GM23248 (cell line): Measurements from ENCODE around the gene TMEM132A. TPM values are rescaled to one million over a fixed set of nuclear protein-coding genes. Genes with fewer than 3 reads are reported as not detected.

Experiments used
- DNase-seq: peaks from one replicate; pipeline ENCODE4 v3.0.0-alpha.2; 2015
- H2AFZ ChIP-seq: fragments of 200-600 bp; sonication (generic); 2 replicates; pipeline ENCODE4 v1.6.1; 2016; ENCODE audit warnings: antibody characterized with exemption
- H3F3A ChIP-seq: fragments of 200-600 bp; sonication (generic); 2 replicates; pipeline ENCODE4 v1.6.1; 2016; ENCODE audit warnings: mild to moderate bottlenecking, antibody characterized with exemption, mixed run types; ENCODE audit not compliant: insufficient read depth
- H3K27ac ChIP-seq: fragments of 200-600 bp; sonication (generic); 2 replicates; pipeline ENCODE4 v1.5.1; 2016; ENCODE audit warnings: mild to moderate bottlenecking
- H3K27me3 ChIP-seq: fragments of 200-600 bp; sonication (generic); replicated peaks from 2 replicates; pipeline ENCODE4 v1.6.1; 2016; ENCODE audit warnings: mild to moderate bottlenecking; ENCODE audit not compliant: insufficient read depth
- H3K36me3 ChIP-seq: fragments of 200-600 bp; sonication (generic); 2 replicates; pipeline ENCODE4 v1.6.1; 2016; ENCODE audit warnings: low read depth, mild to moderate bottlenecking
- H3K4me1 ChIP-seq: fragments of 200-600 bp; sonication (generic); 2 replicates; pipeline ENCODE4 v1.6.1; 2016; ENCODE audit warnings: mild to moderate bottlenecking; ENCODE audit not compliant: insufficient read depth
- H3K4me2 ChIP-seq: fragments of 200-600 bp; sonication (generic); one replicate; pipeline ENCODE4 v1.6.1; 2016; ENCODE audit warnings: mild to moderate bottlenecking; ENCODE audit not compliant: unreplicated experiment
- H3K4me3 ChIP-seq: fragments of 200-600 bp; sonication (generic); 2 replicates; pipeline ENCODE4 v1.5.1; 2016; ENCODE audit warnings: mild to moderate bottlenecking
- H3K79me2 ChIP-seq: fragments of 200-600 bp; sonication (generic); 2 replicates; pipeline ENCODE4 v1.6.1; 2016; ENCODE audit warnings: mild to moderate bottlenecking; ENCODE audit not compliant: insufficient read depth
- H3K9ac ChIP-seq: fragments of 200-600 bp; sonication (generic); 2 replicates; pipeline ENCODE4 v1.6.1; 2016; ENCODE audit warnings: mild to moderate bottlenecking
- H3K9me2 ChIP-seq: fragments of 200-600 bp; sonication (generic); 2 replicates; pipeline ENCODE4 v1.6.1; 2016; ENCODE audit warnings: mixed run types, mild to moderate bottlenecking, moderate library complexity; ENCODE audit not compliant: insufficient read depth
- H3K9me3 ChIP-seq: fragments of 200-600 bp; sonication (generic); one replicate; pipeline ENCODE4 v1.6.1; 2017; ENCODE audit warnings: low read depth
- H4K20me1 ChIP-seq: fragments of 200-600 bp; sonication (generic); 2 replicates; pipeline ENCODE4 v1.6.0; 2016; ENCODE audit not compliant: insufficient read depth
- EZH2 ChIP-seq: fragments of 200-600 bp; sonication (generic); IDR thresholded peaks from 2 replicates; pipeline ENCODE4 v1.6.1; 2018; ENCODE audit warnings: antibody characterized with exemption, mild to moderate bottlenecking; ENCODE audit not compliant: insufficient read depth, poor library complexity, severe bottlenecking
- EZH2phosphoT487 ChIP-seq: fragments of 200-600 bp; sonication (generic); IDR thresholded peaks from 2 replicates; pipeline ENCODE4 v1.6.1; 2018; ENCODE audit warnings: antibody characterized with exemption, moderate library complexity, mild to moderate bottlenecking, low read depth; ENCODE audit not compliant: insufficient read depth
- WGBS, 2 experiments: methylation state at CpG; one replicate each; pipeline ENCODE4 v1.1.6; 2015 to 2017; ENCODE audit warnings: low lambda C conversion rate in 2 of 2, low coverage in 1 of 2; ENCODE audit errors: missing lambda C conversion rate in 2 of 2; 5-methylcytosine and 5-hydroxymethylcytosine counted together
- in situ Hi-C: fragments of 300-500 bp; cut with MboI; formaldehyde crosslinking; loops from 2 replicates; pipeline ENCODE4 v1.15.0; 2020
- polyA plus RNA-seq: library from polyadenylated mRNA; unstranded; fragments of >200 nt; fragmentation: Nextera tagmentation; extraction: Ambion mirVana; gene quantifications from 2 replicates; pipeline ENCODE4 v1.2.1, GENCODE V29; 2016
- total RNA-seq: library from RNA; depleted of rRNA; stranded (reverse); fragments of >200 nt; shearing (Covaris generic); gene quantifications from 2 replicates; pipeline ENCODE4 v1.2.3, GENCODE V29; 2014

Gene TMEM132A
- total and polyA plus RNA-seq, 2 experiments from 2014 or later = 10.1 to 28.2 TPM

DNA sequence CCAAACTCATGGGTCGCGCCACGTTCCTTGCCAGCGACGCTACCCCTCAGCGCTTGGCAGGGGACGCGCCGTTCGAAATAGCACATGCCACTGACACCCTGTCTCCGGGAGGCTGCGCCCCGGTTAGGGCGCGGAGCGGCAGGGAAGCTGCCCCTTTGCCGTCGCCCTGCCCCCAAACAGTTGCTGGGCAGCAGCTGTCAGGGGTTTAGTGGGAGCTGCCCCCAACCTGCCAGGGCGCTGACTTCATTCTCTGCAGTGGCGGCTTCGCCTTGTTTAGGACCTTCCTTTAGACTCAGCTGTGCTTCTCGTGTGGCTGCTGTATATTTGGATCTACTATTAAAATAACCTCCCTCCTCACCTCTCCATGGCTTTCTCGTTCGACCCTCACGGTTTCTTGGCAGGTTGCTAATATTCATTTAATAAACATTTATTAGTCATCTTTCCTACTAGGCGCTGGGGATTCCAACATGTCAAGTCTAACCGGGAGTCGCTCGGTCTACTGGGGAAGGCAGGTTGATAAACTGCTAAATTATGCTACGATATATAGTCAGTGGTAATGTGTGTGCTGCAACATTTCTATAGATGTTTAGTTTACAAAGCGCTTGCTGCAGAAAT lies 9.5 kb upstream of the TMEM132A start:
- peak overlapping the region; percentile 96 for H2AFZ ChIP-seq
- in situ Hi-C loops = no loop called here
- no peaks in the 10 kb centered on the region for H3K36me3 ChIP-seq
- peaks cover 3% of the 10 kb centered on the region; the same call in 1 of the 2 replicates for H3F3A ChIP-seq
- H3K9me2 ChIP-seq = no peaks in the 10 kb centered on the region
- peak; percentile 68 for DNase-seq
- TF ChIP-seq EZH2 (no peak), EZH2phosphoT487 (no peak)
- H3K9me3 ChIP-seq = no peaks in the 10 kb centered on the region
- H3K4me1 ChIP-seq = peaks cover 17% of the 10 kb centered on the region; the same call in 1 of the 2 replicates
- H3K4me2 ChIP-seq = peak overlapping the region; percentile 91
- H3K27me3 ChIP-seq = no peaks in the 10 kb centered on the region; the same call in 1 of the 2 replicates
- H3K79me2 ChIP-seq = peaks cover 42% of the 10 kb centered on the region
- H3K27ac ChIP-seq = peak overlapping the region; percentile 79
- H4K20me1 ChIP-seq = no peaks in the 10 kb centered on the region
- 1% methylated on average over 30 to 31 of the region's 31 CpGs for WGBS, 2 experiments
- H3K9ac ChIP-seq = peak overlapping the region; percentile 85
- peak overlapping the region; percentile 84 for H3K4me3 ChIP-seq

DNA sequence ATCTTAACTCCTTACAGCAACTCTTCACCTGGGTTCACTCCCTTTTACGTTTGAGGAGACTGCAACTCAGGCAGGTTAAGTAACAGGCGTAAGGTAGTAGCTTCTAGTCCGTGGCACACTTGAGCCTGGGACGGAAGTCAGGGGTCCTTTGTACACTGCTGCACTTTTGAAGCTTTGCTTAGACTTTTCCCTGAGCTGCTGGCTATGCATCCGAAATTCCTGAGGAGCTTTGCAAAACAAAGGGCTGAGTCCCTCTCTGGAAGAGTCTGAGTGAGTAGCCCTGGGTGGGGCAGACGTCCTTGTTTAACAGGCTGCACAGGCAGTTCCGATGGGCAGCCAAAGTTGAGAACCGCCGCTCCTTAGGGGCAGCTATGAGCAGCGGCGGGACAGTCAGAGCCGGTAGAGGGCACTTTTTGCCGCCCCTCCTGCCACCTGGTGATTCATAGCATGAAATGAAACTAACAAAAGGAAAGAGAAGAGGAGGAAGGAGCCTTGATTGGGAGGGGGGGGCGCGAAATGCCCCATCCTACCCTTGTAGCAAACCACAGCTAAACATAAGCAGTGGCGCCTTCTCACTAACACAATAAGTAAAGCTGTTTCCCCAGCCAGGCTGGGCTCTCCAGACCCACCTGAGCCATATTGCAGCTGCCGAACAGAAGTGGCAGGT lies 8.9 kb upstream of the TMEM132A start:
- TF ChIP-seq EZH2 = no peak
- no peak for TF ChIP-seq EZH2phosphoT487
- peaks cover 3% of the 10 kb centered on the region; the same call in 1 of the 2 replicates for H3F3A ChIP-seq
- H3K4me2 ChIP-seq = peak overlapping the region; percentile 91
- peak overlapping the region; percentile 85 for H3K9ac ChIP-seq
- in situ Hi-C loops = no loop called here
- peak; percentile 86 for DNase-seq
- H3K36me3 ChIP-seq = no peaks in the 10 kb centered on the region
- WGBS, 2 experiments = 10 to 11% methylated on average over 17 of the region's 17 CpGs
- H3K79me2 ChIP-seq = peaks cover 48% of the 10 kb centered on the region
- no peaks in the 10 kb centered on the region; the same call in 1 of the 2 replicates for H3K27me3 ChIP-seq
- no peaks in the 10 kb centered on the region for H3K9me2 ChIP-seq
- peaks cover 17% of the 10 kb centered on the region; the same call in 1 of the 2 replicates for H3K4me1 ChIP-seq
- H3K27ac ChIP-seq = peak overlapping the region; percentile 79
- peak overlapping the region; percentile 96 for H2AFZ ChIP-seq
- H3K9me3 ChIP-seq = no peaks in the 10 kb centered on the region
- peak overlapping the region; percentile 84 for H3K4me3 ChIP-seq
- H4K20me1 ChIP-seq = no peaks in the 10 kb centered on the region

DNA sequence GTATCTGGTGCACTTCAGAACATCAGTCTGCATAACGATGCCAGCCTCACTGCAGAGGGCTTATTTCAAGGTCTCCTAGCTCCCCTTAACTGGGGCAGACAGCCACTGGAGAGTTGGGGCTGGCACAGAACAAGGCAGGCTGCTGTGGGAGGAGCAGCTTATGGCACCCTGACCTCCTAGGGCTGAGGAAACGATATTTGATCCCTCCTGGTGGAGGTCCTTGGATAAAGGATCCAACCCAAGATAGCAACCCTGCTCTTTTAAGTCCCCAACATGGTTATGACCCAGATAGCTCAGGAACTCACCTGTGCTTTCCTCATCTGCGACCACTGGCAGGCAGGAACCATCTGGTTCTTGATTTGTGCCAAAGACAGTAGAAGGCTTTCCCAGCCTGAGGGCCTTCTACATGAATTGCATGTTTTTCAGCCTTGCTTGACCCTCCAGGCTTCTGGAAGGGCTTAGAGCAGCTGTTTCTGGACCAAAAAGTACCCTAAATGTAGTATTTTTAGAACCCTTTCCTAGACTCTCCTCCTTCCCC lies 7.5 kb upstream of the TMEM132A start:
- no peaks in the 10 kb centered on the region for H4K20me1 ChIP-seq
- H3K9me3 ChIP-seq = no peaks in the 10 kb centered on the region
- H3K4me2 ChIP-seq = no peak overlapping the region
- no peak overlapping the region for H3K9ac ChIP-seq
- 62 to 67% methylated on average over 3 of the region's 3 CpGs for WGBS, 2 experiments
- H3K4me3 ChIP-seq = no peak overlapping the region
- DNase-seq = no peak
- no peaks in the 10 kb centered on the region for H3K36me3 ChIP-seq
- peaks cover 48% of the 10 kb centered on the region for H3K79me2 ChIP-seq
- no peak overlapping the region for H3K27ac ChIP-seq
- peaks cover 17% of the 10 kb centered on the region; the same call in 1 of the 2 replicates for H3K4me1 ChIP-seq
- in situ Hi-C loops = no loop called here
- H3K9me2 ChIP-seq = no peaks in the 10 kb centered on the region
- TF ChIP-seq EZH2phosphoT487 = no peak
- no peak for TF ChIP-seq EZH2
- peaks cover 3% of the 10 kb centered on the region; the same call in 1 of the 2 replicates for H3F3A ChIP-seq
- no peak overlapping the region for H2AFZ ChIP-seq
- no peaks in the 10 kb centered on the region for H3K27me3 ChIP-seq

DNA sequence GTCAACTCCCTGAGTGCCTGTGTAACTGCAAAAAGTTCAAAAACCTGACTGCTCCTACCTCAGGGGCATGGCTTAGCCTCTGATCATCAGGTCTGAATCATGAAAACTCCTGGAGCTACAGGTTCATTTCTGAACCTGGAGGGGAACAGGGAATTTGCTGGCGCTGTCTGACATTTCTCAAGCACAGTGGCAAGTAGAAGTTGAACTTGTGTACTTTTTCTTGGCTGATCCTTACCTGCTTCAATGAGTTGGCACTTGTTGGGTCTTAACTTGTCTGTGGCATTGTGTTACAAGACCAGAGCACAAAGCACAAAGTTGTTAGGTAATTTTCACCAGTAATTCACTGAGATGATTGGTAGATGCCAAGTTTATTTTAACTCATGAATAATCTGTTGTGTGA lies 7.0 kb upstream of the TMEM132A start:
- Histone ChIP-seq H3K27ac (no peak overlapping the region), H4K20me1 (no peaks in the 10 kb centered on the region), H3F3A (peaks cover 3% of the 10 kb centered on the region; the same call in 1 of the 2 replicates), H3K79me2 (peaks cover 48% of the 10 kb centered on the region), H3K4me3 (no peak overlapping the region), H3K36me3 (no peaks in the 10 kb centered on the region), H3K4me1 (peaks cover 17% of the 10 kb centered on the region; the same call in 1 of the 2 replicates), H3K4me2 (no peak overlapping the region), H3K9me2 (no peaks in the 10 kb centered on the region), H3K9me3 (no peaks in the 10 kb centered on the region), H2AFZ (no peak overlapping the region), H3K27me3 (no peaks in the 10 kb centered on the region), H3K9ac (no peak overlapping the region)
- DNase-seq = no peak
- in situ Hi-C loops = no loop called here
- whole genome bisulfite sequencing, 2 experiments = 100% methylated on average over 1 of the region's 1 CpG
- TF ChIP-seq EZH2 (no peak), EZH2phosphoT487 (no peak)
